HG02938 (cell line): ENCODE measurements around the gene IL25.
"Not testable (repeated sequence)": the region's sequence is repeated elsewhere in the genome, so short reads cannot be mapped to it uniquely, and the experiment has no call there.

Source experiments
- ATAC-seq: cut with Tn5 transposase; IDR thresholded peaks from one replicate; pipeline ENCODE4 v1.9.1; 2021; ENCODE audit warnings: mild to moderate bottlenecking, moderate library complexity; ENCODE audit not compliant: unreplicated experiment

Gene IL25

DNA sequence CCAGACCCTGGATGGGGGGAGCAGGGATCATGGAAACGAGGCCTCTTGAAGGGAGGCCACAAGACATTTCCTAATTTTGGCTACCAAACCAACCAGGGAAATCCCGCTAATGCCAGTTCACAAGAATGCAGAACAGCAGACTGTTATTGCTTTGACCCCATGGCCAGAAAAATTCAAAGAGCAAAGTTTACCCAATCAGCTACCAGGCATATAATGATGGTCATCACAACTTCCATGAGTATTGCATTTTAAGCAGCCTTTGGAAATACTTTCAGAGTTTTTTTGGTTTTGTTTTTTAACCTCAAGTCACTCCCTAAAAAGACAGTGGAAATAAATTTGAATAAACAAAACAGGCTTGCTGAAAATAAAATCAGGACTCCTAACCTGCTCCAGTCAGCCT lies at the start of gene IL25:
IL25 (plus strand) TSS at position 301 of the 400 bp plus-strand sequence.
- ATAC-seq = no peak

DNA sequence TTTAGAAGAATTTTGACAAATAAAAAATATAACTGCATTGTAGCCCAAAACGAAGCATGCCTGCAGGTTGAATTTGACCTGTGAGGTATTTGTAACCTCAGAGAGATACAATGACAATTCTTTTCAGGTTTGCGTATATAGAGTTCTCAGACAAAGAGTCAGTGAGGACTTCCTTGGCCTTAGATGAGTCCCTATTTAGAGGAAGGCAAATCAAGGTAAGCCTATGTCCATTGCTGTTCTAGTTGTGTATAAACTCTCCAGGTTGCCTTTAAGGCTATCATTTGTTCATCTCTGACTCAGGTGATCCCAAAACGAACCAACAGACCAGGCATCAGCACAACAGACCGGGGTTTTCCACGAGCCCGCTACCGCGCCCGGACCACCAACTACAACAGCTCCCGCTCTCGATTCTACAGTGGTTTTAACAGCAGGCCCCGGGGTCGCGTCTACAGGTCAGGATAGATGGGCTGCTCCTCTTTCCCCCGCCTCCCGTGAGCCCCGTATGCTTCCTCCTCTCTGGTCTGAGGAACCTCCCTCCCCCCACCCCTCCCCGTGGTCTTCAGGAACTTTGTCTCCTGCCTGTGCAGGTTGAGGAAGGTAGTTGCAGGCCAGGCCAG lies 48.7 kb upstream of the IL25 start:
- no peak for ATAC-seq

DNA sequence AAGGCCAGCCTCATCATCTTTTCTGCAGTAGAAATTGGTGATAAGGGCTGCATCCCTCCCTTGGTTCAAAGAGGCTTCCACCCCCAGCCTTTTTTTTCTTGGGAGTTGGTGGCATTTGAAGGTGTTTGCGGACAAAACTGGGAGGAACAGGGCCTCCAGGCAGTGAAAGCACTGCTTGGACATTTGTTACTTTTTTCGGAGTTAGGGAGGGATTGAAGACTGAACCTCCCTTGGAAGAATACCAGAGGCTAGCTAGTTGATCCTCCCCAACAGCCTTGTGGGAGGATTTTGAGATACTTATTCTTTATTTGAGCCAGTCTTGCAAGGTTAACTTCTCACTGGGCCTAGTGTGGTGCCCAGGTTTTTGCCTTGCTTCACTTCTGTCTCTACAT lies 48.2 kb upstream of the IL25 start:
- ATAC-seq = no peak

DNA sequence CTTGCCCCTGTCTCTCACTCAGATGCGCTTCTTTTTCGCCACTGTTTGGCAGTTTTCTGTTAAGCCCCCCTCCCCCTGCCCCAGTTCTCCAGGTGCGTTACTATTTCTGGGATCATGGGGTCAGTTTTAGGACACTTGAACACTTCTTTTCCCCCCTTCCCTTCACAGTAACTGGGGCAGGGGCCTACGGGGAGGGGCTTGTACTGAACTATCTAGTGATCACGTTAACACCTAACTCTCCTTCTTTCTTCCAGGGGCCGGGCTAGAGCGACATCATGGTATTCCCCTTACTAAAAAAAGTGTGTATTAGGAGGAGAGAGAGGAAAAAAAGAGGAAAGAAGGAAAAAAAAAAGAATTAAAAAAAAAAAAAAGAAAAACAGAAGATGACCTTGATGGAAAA lies 47.6 kb upstream of the IL25 start:
- no peak for ATAC-seq

DNA sequence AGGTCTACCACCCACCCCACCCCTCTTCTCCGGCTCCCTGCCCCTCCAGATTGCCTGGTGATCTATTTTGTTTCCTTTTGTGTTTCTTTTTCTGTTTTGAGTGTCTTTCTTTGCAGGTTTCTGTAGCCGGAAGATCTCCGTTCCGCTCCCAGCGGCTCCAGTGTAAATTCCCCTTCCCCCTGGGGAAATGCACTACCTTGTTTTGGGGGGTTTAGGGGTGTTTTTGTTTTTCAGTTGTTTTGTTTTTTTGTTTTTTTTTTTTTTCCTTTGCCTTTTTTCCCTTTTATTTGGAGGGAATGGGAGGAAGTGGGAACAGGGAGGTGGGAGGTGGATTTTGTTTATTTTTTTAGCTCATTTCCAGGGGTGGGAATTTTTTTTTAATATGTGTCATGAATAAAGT lies 46.9 kb upstream of the IL25 start:
- not testable (repeated sequence) for ATAC-seq

DNA sequence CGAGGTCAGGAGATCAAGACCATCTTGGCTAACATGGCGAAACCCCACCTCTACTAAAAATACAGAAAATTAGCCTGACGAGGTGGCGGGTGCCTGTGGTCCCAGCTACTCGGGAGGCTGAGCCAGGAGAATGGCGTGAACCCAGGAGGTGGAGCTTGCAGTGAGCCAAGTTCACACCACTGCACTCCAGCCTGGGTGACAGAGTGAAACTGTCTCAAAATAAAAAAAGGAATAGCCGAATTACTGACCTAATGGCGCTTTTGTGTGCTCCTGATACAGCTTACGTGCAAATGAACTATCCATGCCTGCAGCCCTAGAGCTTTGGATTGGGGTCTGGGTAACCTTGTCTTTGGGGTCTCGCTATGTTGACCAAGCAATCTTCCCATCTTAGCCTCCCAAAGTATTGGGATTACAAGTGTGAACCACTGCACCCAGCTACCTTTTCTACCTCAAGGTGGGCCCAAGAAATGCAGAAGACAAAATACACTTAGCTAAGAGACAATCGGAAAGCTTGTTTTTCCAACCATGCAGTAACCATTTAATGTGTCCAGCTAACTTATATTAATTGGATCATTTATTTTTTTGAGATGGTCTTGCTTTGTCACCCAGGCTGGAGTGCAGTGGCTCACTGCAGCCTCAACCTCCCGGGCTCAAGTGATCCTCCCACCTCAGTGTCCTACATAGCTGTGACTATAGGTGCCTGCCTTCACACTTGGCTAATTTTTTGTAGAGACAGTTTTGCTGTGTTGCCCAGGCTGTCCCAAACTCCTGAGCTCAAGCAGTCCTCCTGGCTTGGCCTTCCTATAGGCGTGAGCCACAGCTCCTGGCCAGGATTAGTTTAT lies 45.9 kb upstream of the IL25 start:
- ATAC-seq = no peak

DNA sequence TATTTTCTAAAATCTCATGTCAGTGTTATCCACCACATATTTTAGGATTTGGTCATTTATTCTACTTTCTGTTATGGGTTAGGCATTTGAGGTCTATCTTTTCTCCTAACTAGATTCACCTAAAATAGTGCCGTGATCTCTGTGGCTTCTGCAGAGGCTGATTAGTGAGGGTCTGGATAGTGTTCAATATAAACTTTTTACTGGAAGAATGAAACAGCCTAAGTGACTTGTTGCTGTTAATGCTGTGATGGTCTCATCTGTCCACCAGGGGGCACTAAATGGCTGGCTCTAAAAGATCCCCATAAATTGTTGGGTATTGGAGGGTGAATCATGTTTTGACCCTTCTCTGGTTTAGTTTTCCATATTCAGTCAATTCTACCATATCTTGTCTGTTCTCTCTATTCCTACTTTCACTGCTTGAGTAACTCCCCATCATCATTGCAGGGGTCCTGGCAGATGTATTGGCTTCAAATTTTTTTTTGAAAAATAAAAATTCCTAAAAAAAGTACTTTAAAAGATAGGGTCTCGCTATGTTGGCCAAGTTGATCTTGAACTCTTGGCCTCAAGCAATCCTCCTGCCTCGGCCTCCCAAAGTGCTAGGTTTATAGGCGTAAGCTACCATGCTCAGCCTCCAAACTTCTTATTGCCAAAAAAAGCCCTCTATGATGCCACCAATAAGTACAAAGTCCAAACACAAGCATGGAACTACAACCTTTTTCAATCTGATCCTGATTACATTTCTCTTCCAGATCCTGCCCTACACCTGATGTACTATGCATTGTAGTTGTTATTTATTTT lies 44.5 kb upstream of the IL25 start:
- ATAC-seq = no peak

DNA sequence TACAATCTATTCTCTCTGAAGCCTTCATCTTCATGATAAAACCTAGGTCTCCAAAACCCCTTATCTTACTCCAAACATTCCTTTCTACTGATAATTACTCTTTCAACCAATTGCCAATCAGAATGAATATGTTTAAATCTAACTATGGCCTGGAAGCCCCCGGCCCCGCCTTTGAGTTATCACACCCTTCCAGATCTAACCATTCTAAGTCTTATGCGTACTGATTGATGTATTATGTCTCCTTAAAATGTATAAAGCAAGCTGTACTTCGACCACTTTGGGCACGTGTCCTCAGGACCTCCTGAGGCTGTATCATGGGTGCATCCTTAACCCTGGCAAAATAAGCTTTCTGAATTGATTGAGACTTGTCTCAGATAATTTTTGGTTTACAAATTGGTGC lies 37.0 kb upstream of the IL25 start:
- ATAC-seq = no peak

DNA sequence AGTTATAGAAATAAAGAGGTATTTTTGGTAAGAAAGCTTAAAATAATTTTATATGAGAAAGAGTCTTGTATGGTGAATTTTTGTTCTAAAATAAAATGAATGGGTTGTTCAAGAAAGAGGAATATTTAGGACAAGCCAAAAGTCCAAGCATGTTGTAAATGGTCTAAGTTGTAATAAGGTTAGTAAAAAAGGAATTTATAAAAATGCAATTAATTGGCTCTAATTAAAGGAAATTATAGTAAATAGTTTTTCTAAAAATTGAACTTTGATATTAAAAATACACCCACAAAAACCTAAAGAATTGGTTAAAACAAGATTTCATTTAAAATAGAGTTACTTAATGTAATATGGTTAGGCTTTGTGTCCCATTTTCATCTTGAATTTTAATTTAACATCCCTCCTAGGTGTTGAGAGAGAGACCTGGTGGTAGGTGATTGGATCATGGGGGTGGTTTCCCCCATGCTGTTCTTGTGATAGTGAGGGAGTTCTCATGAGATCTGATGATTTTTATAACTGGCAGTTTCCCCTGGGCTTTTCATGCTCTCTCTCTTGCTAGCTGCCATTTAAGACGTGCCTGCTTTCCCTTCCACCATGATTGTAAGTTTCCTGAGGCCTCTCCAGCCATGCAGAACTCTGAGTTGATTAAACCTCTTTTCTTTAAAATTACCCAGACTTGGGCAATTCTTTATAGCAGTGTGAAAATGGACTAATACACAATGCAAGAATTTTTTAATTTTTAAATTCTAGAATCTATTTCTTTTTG lies 32.9 kb upstream of the IL25 start:
- no peak for ATAC-seq

DNA sequence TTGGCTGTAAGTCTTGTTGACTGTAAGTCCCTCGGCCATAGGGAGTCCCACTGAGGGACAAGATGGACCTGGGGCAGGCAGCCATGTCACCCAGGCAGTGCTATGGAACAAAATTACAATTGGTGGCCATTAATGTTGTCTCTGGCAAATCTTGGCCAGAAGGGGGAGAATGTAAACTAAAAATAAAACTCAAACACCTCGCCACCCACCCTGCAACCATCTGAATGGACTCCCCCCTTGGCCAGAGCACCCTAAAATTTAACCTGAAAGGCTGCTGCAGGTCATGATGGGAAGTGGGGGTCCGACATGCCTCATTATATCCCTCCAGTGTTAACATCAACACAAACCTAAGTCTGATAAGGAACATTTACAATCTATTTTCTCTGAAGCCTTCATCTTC lies 28.1 kb upstream of the IL25 start:
- no peak for ATAC-seq

DNA sequence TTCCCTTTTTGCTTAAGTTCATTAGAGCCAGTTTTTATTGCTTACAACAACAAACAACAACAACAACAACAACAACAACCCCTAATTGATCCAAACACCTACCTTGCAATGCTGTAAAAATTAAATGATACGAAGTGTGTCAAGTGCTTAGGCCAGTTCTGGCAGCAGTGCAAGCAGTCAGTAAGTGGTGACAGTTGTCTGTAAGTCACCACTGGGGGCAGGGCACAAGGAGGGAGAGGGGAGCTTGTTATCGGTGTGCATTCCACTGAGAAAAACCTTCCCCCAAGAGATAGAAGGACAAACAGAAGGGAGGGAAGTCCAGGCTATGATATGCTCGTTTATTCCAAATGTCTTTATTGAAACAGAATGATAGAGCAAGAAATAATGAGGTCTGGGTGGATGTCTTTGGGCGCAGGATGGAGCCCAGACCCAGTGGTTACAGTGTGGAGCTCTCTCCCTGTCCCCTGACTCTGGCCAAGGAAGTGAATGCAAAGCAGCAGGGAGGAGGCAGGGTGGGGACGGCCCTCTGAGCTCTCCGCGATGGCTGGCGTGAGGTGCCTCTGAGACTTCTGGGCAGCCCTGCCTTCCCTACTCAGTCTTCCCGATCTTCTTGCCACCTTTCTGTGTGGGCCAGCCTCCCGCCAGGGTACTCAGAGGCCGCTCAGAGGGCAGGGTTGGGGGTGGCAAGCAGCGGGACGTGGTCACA lies 26.5 kb upstream of the IL25 start:
- ATAC-seq = no peak

DNA sequence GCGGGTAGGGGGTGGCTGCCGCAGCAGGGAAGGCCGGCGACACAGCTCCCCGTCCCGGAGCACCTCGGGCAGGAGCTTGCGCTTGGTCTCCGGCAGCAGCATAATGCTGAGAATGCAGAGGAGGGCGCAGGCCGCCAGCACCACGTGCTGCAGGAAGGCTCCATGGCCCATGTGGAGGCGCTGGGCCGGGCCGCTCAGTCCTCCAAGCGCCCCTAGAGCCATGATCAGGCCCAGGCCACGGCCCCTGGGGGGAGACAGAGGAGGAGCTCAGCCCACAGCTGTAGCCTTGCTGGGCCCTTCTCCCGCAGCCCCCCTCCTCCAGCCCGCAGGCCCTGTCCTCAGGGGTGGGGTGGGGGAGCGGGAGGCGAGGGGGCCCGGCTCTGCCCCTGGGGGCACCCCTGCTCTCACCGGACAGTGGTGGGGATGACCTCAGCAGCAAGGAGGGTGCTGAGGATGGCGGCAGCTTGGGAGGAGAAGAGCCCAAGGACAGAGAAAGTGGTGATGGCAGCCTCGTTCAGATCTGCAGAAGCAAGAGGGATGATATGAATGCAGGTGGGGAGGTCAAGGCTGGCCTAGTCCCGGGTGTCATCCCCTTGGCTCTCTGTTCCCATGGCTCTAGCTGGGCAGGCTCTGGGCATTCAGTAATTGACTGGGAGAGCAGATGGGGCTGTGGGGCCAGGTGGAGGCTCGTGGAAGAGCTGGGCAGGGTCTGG lies 25.8 kb upstream of the IL25 start:
- no peak for ATAC-seq

DNA sequence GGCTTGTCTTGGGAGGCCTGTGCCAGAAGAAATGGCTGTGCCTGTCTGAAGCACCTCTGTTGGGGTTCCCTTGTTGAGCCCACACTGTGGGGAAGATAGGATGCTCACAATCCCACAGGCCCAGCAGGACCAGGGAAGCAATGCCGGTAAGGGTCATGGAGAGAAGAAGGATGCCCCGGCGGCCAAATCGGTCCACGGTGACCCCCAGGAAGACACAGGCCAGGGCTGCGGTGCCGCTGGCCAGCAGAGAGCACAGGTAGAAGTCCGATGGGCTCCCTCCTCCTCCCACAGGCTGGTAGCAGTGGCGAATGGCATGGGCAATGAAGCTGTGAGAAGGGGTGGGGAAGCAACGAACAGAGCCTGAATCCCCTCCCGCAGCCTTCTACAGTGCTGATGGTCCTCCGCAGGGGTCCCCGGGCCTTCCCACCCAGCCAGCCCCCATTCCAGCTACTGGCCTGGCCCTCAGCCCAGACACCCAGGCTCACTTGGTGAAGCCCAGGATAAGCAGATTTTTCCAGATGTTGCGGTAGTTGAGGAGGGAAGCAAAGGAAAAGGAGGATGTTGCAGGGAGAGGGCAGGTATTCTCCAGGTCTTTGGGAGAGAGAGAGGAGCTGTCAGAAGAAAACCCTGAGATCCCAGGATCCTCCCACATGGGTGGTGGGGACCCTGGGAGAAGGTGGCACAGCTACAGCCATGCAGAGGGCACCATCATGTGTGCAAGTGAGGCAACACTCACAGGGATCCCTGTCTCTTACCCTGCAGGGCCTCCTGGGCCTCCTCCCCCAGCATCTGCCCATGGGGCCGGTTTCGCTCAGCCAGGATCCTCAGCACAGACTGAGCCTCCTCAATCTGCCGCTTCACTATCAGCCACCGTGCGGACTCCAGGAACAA lies 25.0 kb upstream of the IL25 start:
- ATAC-seq = no peak

DNA sequence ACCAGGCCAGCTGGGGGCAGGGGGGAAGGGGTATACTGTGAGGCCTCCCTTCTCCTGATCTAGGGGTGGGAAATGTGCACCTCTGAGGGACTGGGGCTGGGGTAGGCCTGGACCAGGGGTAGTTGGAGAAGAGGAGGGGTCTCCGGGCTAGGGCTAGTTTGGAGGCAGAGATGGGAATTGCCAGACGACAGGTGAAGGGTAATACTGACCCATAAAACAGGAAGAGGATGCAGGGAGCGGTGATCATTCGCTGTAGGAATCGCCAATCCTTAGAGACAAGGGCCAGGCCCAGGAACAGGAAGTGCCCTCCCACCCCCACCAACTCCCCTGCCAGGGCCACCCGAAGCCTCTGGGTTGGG lies 24.3 kb upstream of the IL25 start:
- no peak for ATAC-seq

DNA sequence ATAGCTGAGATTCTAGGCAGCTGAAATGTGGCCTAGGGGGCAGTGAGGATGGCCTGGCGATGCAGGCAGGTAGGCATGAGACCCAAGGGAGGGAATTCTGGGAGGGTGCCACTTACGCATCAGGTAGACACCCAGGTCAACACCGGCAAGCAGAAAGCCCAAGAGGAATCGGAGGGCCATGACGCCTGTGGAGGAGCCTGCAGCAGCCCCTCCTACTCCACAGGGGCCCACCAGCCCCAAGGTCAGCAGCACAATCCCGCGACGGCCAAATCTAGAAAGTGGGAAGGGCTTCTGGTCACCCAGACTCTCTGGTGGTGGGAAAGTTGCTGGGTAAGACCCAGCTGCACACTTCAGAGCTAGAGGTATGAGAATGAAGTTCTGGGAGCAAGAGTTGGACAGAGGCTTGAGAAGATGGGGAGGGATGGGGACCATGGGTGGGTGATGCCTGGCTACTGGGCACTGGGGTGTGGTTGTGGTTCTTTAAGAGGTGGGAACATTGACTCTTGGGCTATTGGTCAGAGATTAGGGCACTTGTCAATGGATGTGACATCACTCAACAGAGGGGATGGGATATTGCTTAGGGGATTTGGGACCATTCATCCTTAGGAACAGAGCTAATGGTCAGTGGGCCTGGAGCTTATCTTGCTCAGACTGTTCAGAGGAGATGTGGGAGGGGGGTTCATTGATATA lies 23.3 kb upstream of the IL25 start:
- no peak for ATAC-seq

DNA sequence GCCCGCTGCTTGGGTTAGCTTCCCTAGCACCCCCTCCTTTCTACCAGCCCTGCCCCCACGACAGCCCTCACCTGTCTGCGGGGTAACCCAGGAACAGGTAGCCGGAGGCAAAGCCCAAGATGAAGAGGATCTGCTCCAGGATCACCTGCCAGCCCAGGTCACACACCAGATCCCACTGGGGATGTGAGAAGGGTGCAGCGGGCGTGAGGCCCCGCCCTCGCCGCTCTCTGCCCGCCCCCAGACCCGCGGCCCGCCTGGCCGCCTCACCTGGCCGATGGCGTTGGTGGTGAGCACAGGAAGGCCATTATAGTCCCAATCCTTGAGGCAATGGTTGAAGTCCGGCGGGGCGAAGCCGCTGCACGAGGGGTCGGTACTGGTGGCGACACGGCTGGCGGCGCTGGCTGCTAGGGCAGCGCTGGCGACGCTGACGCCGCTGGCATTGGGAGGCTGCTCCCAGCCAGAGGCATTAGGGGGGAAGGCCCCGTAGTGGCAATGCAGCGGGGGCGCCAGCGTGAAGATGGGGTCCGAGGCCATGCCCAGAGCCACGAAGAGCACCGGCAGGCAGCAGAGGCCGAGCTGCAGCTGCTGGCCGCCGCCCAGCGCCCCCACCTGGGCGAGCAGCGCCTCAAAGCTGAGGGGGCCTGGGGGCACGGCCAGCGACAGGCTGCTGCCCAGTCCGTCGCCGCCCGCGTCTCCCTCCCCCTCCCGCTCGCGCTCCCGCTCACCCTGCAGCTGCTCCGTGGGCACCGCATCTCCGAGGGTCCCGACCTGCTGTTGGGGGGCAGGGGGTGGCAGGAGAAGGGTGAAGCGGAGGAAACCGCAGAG lies 20.7 kb upstream of the IL25 start:
- no peak for ATAC-seq
